ENCODE results near the gene PDE3B.

- TF ChIP-seq SPI1 (IDR thresholded peaks at IDR 0.05; ENCODE audit: borderline replicate concordance, low read depth) (no peak), CTCF (IDR thresholded peaks at IDR 0.05; ENCODE audit: insufficient read depth, low read length) (no peak), POLR2AphosphoS5 (IDR thresholded peaks at IDR 0.05; ENCODE audit: low read depth) (no peak)
These were observed 13.2 kb downstream of the PDE3B start for GRCh38 chr11:14656536-14657457.

All from HL-60 (cell line).